CD14-positive monocyte (primary cell): ENCODE results near the gene CNNM2. TPM values are rescaled to one million over a fixed set of nuclear protein-coding genes. Genes with fewer than 3 reads are reported as not detected.

Experiments used
- DNase-seq, 3 donors: peaks; one replicate each; pipeline ENCODE4 v3.0.0-alpha.2; 2011 to 2022
- H2AFZ ChIP-seq: 2 replicates; pipeline ENCODE4 v1.6.0; 2012; ENCODE audit warnings: mild to moderate bottlenecking, low read depth, low read length, inconsistent platforms; ENCODE audit not compliant: insufficient read depth, poor library complexity, severe bottlenecking
- H3K27ac ChIP-seq, 2 donors: 1 replicate in 1 of 2; 2 replicates in 1 of 2; pipeline ENCODE4 v1.5.1; 2012 to 2013; ENCODE audit warnings: low read length in 2 of 2, control low read depth in 1 of 2, inconsistent platforms in 1 of 2, low read depth in 1 of 2, mild to moderate bottlenecking in 1 of 2
- H3K27me3 ChIP-seq, 2 donors: one replicate each; pipeline versions ENCODE4 v1.6.0 to v1.6.1; 2011 to 2013; ENCODE audit warnings: low read length in 2 of 2; ENCODE audit not compliant: control insufficient read depth in 2 of 2, insufficient read depth in 2 of 2
- H3K36me3 ChIP-seq, 2 donors: replicated peaks in 1 of 2; 1 replicate in 1 of 2; 2 replicates in 1 of 2; pipeline versions ENCODE4 v1.5.1 to v1.6.1; 2012 to 2013; ENCODE audit warnings: low read length in 2 of 2, control low read depth in 1 of 2, inconsistent platforms in 1 of 2, mild to moderate bottlenecking in 1 of 2; ENCODE audit not compliant: insufficient read depth in 2 of 2, control insufficient read depth in 1 of 2
- H3K4me1 ChIP-seq, 2 donors: 1 replicate in 1 of 2; 2 replicates in 1 of 2; pipeline versions ENCODE4 v1.5.1 to v1.6.1; 2012 to 2013; ENCODE audit warnings: low read length in 2 of 2, control low read depth in 1 of 2, inconsistent platforms in 1 of 2, mild to moderate bottlenecking in 1 of 2, moderate library complexity in 1 of 2; ENCODE audit not compliant: insufficient read depth in 2 of 2, control insufficient read depth in 1 of 2
- H3K4me2 ChIP-seq: replicated peaks from 2 replicates; pipeline ENCODE3; 2012; ENCODE audit warnings: low read length, moderate library complexity, mild to moderate bottlenecking; ENCODE audit not compliant: poor library complexity, severe bottlenecking; ENCODE audit errors: extremely low read depth
- H3K4me3 ChIP-seq, 3 experiments: fragments of 200-600 bp in 1 of 3; sonication (generic) in 1 of 3; replicated peaks in 1 of 3; 1 replicate in 2 of 3; 2 replicates in 1 of 3; pipeline ENCODE4 v1.5.1; 2011 to 2013; ENCODE audit warnings: low read length in 3 of 3, mild to moderate bottlenecking in 3 of 3, control low read depth in 2 of 3, low read depth in 2 of 3, inconsistent platforms in 1 of 3, moderate library complexity in 1 of 3
- H3K79me2 ChIP-seq: 2 replicates; pipeline ENCODE4 v1.6.0; 2012; ENCODE audit warnings: mild to moderate bottlenecking, control low read depth, inconsistent platforms, low read length, moderate library complexity; ENCODE audit not compliant: insufficient read depth
- H3K9ac ChIP-seq: 2 replicates; pipeline ENCODE4 v1.6.0; 2017; ENCODE audit warnings: low read length, mild to moderate bottlenecking; ENCODE audit not compliant: insufficient read depth, poor library complexity, severe bottlenecking
- H3K9me3 ChIP-seq, 2 donors: replicated peaks in 1 of 2; 1 replicate in 1 of 2; 2 replicates in 1 of 2; pipeline versions ENCODE4 v1.5.1 to v1.6.1; 2012 to 2013; ENCODE audit warnings: low read length in 2 of 2, control low read depth in 1 of 2; ENCODE audit not compliant: control insufficient read depth in 1 of 2, insufficient read depth in 1 of 2
- H4K20me1 ChIP-seq: 2 replicates; pipeline ENCODE4 v1.6.0; 2012; ENCODE audit warnings: mild to moderate bottlenecking, low read length, control low read depth, moderate library complexity; ENCODE audit not compliant: insufficient read depth
- H3K27ac Mint-ChIP-seq, 7 donors: one replicate each; pipeline ENCODE4 v1.8.0; 2020; ENCODE audit warnings: mild to moderate bottlenecking in 7 of 7, mixed read lengths in 7 of 7, moderate library complexity in 6 of 7, inconsistent platforms in 2 of 7
- H3K27me3 Mint-ChIP-seq, 3 donors: one replicate each; pipeline ENCODE4 v1.8.0; 2021 to 2022; ENCODE audit warnings: low read depth in 3 of 3, mild to moderate bottlenecking in 3 of 3, mixed read lengths in 3 of 3, moderate library complexity in 3 of 3, inconsistent platforms in 1 of 3
- H3K36me3 Mint-ChIP-seq, 2 donors: one replicate each; pipeline ENCODE4 v1.8.0; 2020; ENCODE audit warnings: mixed read lengths in 2 of 2, inconsistent platforms in 1 of 2, mild to moderate bottlenecking in 1 of 2
- H3K4me1 Mint-ChIP-seq: one replicate; pipeline ENCODE4 v1.8.0; 2020; ENCODE audit warnings: mild to moderate bottlenecking, mixed read lengths
- H3K4me3 Mint-ChIP-seq, 2 donors: one replicate each; pipeline ENCODE4 v1.8.0; 2020; ENCODE audit warnings: mild to moderate bottlenecking in 2 of 2, mixed read lengths in 2 of 2, moderate library complexity in 1 of 2
- H3K9me3 Mint-ChIP-seq, 7 donors: one replicate each; pipeline ENCODE4 v1.8.0; 2020 to 2022; ENCODE audit warnings: mixed read lengths in 7 of 7, mild to moderate bottlenecking in 6 of 7, moderate library complexity in 6 of 7, inconsistent platforms in 2 of 7
- WGBS: methylation state at CpG from one replicate; pipeline ENCODE4 v1.1.5; 2013; ENCODE audit warnings: missing lambda C conversion rate; ENCODE audit not compliant: insufficient coverage; 5-methylcytosine and 5-hydroxymethylcytosine counted together
- intact Hi-C, 2 donors: fragments of 100-400 bp; cut with micrococcal nuclease; formaldehyde crosslinking; loops; one replicate each; pipeline versions ENCODE4 v1.15.0 to v1.15.1; 2023
- polyA plus RNA-seq, 3 donors: library from polyadenylated mRNA; depleted of rRNA in 1 of 3; unstranded in 2 of 3; stranded (reverse) in 1 of 3; fragments of 300-500 nt in 2 of 3; fragments of >200 nt in 1 of 3; fragmentation: Illumina TruSeq in 2 of 3; gene quantifications; 1 replicate in 2 of 3; 2 replicates in 1 of 3; pipeline ENCODE4 v1.2.3, GENCODE V29; 2012 to 2021
- TF ChIP-seq, protein P1 (sequence below): fragments of 200-600 bp; IDR thresholded peaks from one replicate; pipeline ENCODE4 v1.8.0; 2022; ENCODE audit warnings: antibody characterized with exemption, mild to moderate bottlenecking

CNNM2 gene
- polyA plus RNA-seq, 3 donors = 1.6 to 3.8 (median 2.2) TPM

DNA sequence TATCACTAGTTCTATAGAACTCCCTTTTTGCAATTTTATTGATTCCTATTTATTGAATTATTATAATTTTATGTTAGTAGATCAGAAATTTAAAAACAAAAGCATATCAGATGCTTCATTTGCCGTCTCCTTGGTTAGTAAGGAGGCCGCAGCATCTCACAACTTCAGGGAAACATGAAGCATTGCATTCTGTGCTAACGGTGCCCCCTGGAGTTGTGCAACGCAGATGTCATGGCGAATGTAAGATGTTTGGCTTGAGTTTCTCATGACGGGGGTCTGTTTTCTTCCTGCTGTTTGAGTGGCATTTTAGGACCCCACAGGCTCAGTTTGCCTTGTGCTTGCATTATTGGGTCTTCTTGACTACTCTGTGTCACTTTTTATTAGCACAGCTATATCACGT, 124.8 kb downstream of the CNNM2 start:
- Histone ChIP-seq H4K20me1 (no peaks in the 10 kb centered on the region), H3K79me2 (no peaks in the 10 kb centered on the region), H3K4me2 (no peak overlapping the region), H3K9me3 (no peaks in the 10 kb centered on the region), H3K9ac (no peak overlapping the region), H2AFZ (no peak overlapping the region), H3K27me3 (no peaks in the 10 kb centered on the region), H3K36me3 (no peaks in the 10 kb centered on the region), H3K4me3 (no peak overlapping the region), H3K4me1 (no peaks in the 10 kb centered on the region), H3K27ac (no peak overlapping the region)
- Mint-ChIP-seq H3K36me3 (no peaks in the 10 kb centered on the region), H3K4me1 (no peaks in the 10 kb centered on the region), H3K4me3 (no peak overlapping the region), H3K9me3 (peaks cover 0 to 2% (median 0%) of the 10 kb centered on the region in 7 donors), H3K27ac (no peak overlapping the region), H3K27me3 (peaks cover 0 to 2% (median 1%) of the 10 kb centered on the region in 3 donors)
- intact Hi-C loops = no loop called here
- 100% methylated on average over 6 of the region's 7 CpGs for WGBS
- TF ChIP-seq, protein P1, sequence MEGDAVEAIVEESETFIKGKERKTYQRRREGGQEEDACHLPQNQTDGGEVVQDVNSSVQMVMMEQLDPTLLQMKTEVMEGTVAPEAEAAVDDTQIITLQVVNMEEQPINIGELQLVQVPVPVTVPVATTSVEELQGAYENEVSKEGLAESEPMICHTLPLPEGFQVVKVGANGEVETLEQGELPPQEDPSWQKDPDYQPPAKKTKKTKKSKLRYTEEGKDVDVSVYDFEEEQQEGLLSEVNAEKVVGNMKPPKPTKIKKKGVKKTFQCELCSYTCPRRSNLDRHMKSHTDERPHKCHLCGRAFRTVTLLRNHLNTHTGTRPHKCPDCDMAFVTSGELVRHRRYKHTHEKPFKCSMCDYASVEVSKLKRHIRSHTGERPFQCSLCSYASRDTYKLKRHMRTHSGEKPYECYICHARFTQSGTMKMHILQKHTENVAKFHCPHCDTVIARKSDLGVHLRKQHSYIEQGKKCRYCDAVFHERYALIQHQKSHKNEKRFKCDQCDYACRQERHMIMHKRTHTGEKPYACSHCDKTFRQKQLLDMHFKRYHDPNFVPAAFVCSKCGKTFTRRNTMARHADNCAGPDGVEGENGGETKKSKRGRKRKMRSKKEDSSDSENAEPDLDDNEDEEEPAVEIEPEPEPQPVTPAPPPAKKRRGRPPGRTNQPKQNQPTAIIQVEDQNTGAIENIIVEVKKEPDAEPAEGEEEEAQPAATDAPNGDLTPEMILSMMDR = no peak
- DNase-seq = no peak

DNA sequence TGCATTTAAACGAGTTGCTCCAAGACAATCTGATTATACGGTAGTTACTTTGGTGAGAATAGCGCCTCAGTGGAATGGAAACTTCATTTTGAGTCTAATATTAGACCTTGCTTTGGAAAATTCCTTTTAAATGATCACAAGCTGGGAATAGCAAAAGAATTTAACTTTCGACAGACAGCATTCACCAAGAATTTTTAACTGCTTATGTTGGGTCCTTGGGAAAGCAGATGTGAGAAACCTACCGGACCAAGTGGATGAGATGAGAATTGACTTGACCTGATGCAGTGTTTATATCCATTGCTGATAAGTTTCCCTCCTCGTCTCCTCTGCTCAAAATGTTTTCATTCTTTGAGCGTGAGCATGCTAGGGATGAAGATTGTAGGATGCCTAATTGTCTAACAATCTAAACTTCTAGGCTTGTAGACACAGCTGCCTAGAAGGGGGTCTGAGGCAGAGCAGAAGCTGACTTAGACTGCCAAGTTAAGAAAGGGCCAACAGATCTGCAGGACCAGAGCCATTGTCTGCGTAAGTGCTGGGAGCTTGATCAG, 126.9 kb downstream of the CNNM2 start:
- no peaks in the 10 kb centered on the region for H3K79me2 ChIP-seq

More for the DNA sequence above, 126.9 kb downstream of the CNNM2 start:
- no peak overlapping the region for H3K9ac ChIP-seq
- no peaks in the 10 kb centered on the region for H3K27me3 ChIP-seq
- no peaks in the 10 kb centered on the region for H3K9me3 ChIP-seq
- no peaks in the 10 kb centered on the region for H4K20me1 ChIP-seq
- no peak overlapping the region for H3K27ac ChIP-seq
- H3K4me1 Mint-ChIP-seq = peaks cover 11% of the 10 kb centered on the region
- no peak overlapping the region for H3K4me2 ChIP-seq
- H3K4me3 Mint-ChIP-seq = no peak overlapping the region
- no peaks in the 10 kb centered on the region for H3K36me3 ChIP-seq
- H3K27ac Mint-ChIP-seq = no peak overlapping the region
- peaks cover 0 to 5% of the 10 kb centered on the region in 2 donors for H3K4me1 ChIP-seq
- no peak for DNase-seq
- H3K36me3 Mint-ChIP-seq = no peaks in the 10 kb centered on the region
- intact Hi-C loops = no loop called here
- no peak overlapping the region for H2AFZ ChIP-seq
- no peak overlapping the region for H3K4me3 ChIP-seq
- peaks cover 0 to 2% (median 0%) of the 10 kb centered on the region in 7 donors for H3K9me3 Mint-ChIP-seq
- 93% methylated on average over 5 of the region's 8 CpGs for WGBS
- H3K27me3 Mint-ChIP-seq = peaks cover 0 to 2% (median 2%) of the 10 kb centered on the region in 3 donors
- TF ChIP-seq, protein P1 = no peak
